ENCODE measurements around the gene RASGEF1C.
A peak's percentile ranks its signal among the peaks of the same experiment; 100 is the strongest.

The RASGEF1C gene

GRCh38 chr5:180068519-180069090, 140.4 kb downstream of the RASGEF1C start:
- H3K27me3 ChIP-seq (ENCODE audit: insufficient read depth, low read depth, severe bottlenecking) = no peaks in the 10 kb centered on the region
- H3K4me3 ChIP-seq (ENCODE audit: low read depth, low read length) = no peak overlapping the region
- H3K27ac ChIP-seq = peak overlapping the region; percentile 97
- peaks cover 8% of the 10 kb centered on the region for H3K9me3 ChIP-seq (ENCODE audit: severe bottlenecking)
- no peak for TF ChIP-seq CTCF (IDR thresholded peaks at IDR 0.05; ENCODE audit: low read depth, low read length)
- DNase-seq = no peak
- no peaks in the 10 kb centered on the region; the same call in 1 of the 2 replicates for H3K36me3 ChIP-seq

- peak overlapping the region; percentile 97; the same call in 1 of the 2 replicates for H3K27ac ChIP-seq
- no peak for DNase-seq
- no peak for TF ChIP-seq CTCF (IDR thresholded peaks at IDR 0.05; ENCODE audit: low read depth, low read length)
- no peaks in the 10 kb centered on the region; the same call in 1 of the 2 replicates for H3K36me3 ChIP-seq
- H3K27me3 ChIP-seq (ENCODE audit: insufficient read depth, low read depth, severe bottlenecking) = no peaks in the 10 kb centered on the region
- H3K9me3 ChIP-seq (ENCODE audit: severe bottlenecking) = peaks cover 8% of the 10 kb centered on the region
- H3K4me3 ChIP-seq (ENCODE audit: low read depth, low read length) = no peak overlapping the region
These were observed 141.0 kb downstream of the RASGEF1C start for GRCh38 chr5:180067986-180068385.

- no peaks in the 10 kb centered on the region for H3K27me3 ChIP-seq (ENCODE audit: insufficient read depth, low read depth, severe bottlenecking)
- H3K9me3 ChIP-seq (ENCODE audit: severe bottlenecking) = no peaks in the 10 kb centered on the region
- DNase-seq = no peak
- TF ChIP-seq CTCF (IDR thresholded peaks at IDR 0.05; ENCODE audit: low read depth, low read length) = no peak
- no peak overlapping the region for H3K4me3 ChIP-seq (ENCODE audit: low read depth, low read length)
- H3K27ac ChIP-seq = no peak overlapping the region
- no peaks in the 10 kb centered on the region for H3K36me3 ChIP-seq
These were observed 148.8 kb downstream of the RASGEF1C start for GRCh38 chr5:180060192-180060591.

GRCh38 chr5:180059326-180059725, 149.7 kb downstream of the RASGEF1C start:
- Histone ChIP-seq H3K4me3 (ENCODE audit: low read depth, low read length) (no peak overlapping the region), H3K36me3 (no peaks in the 10 kb centered on the region), H3K9me3 (ENCODE audit: severe bottlenecking) (no peaks in the 10 kb centered on the region), H3K27me3 (ENCODE audit: insufficient read depth, low read depth, severe bottlenecking) (no peaks in the 10 kb centered on the region), H3K27ac (no peak overlapping the region)
- DNase-seq = no peak
- TF ChIP-seq CTCF (IDR thresholded peaks at IDR 0.05; ENCODE audit: low read depth, low read length) = no peak

GRCh38 chr5:180056153-180056552, 152.9 kb downstream of the RASGEF1C start:
- TF ChIP-seq CTCF (IDR thresholded peaks at IDR 0.05; ENCODE audit: low read depth, low read length) = no peak
- H3K4me3 ChIP-seq (ENCODE audit: low read depth, low read length) = no peak overlapping the region
- H3K36me3 ChIP-seq = no peaks in the 10 kb centered on the region
- no peaks in the 10 kb centered on the region for H3K9me3 ChIP-seq (ENCODE audit: severe bottlenecking)
- H3K27ac ChIP-seq = no peak overlapping the region
- no peak for DNase-seq
- H3K27me3 ChIP-seq (ENCODE audit: insufficient read depth, low read depth, severe bottlenecking) = no peaks in the 10 kb centered on the region

GRCh38 chr5:180054226-180054625, 154.8 kb downstream of the RASGEF1C start:
- H3K27ac ChIP-seq = no peak overlapping the region
- no peak overlapping the region for H3K4me3 ChIP-seq (ENCODE audit: low read depth, low read length)
- no peaks in the 10 kb centered on the region for H3K36me3 ChIP-seq
- no peak for DNase-seq
- TF ChIP-seq CTCF (IDR thresholded peaks at IDR 0.05; ENCODE audit: low read depth, low read length) = no peak
- no peaks in the 10 kb centered on the region for H3K9me3 ChIP-seq (ENCODE audit: severe bottlenecking)
- no peaks in the 10 kb centered on the region for H3K27me3 ChIP-seq (ENCODE audit: insufficient read depth, low read depth, severe bottlenecking)

All from WERI-Rb-1 (cell line).